ENCODE measurements around the gene BRF1. TPM values are rescaled to one million over a fixed set of nuclear protein-coding genes. Genes with fewer than 3 reads are reported as not detected.

Gene BRF1
- total and polyA plus RNA-seq, 2 of the 13 experiments (the other 11 are each of a cell fraction or from before 2014, with no cell fraction given), result 5.1 to 11.0 TPM

DNA sequence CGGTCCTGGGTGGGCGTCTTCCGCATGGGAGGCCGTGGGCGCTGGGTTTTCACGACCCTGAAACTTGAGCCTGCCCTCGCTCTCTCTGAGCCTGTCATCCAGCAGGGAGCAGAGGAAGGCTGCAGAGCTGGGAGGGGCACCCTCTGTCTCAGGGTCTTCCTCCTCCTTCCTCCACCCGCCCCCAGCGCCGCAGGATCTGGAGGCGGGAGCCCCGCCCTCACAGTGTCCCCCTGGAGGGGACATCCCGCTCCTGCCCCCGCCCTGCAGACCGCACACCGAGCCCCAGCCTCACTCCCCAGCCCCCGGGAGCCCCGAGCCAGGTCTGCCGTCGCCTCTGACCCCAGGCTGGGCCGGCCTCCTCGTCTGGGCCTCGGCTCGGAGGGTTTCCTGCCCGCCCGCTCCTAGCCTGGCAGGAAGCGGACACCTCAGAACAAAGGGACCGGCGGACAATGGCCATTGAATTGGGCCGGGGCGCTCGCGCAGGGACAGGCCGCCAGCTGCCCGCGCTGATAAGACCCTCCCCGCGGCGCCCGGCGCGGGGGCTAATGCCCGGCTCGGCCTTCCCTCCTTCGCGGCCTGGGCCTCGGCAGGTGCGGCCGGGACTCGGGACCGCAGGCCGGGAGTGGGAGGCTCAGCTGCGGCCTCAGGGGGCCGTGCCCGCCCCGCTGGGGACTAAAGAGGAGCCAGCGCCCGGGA lies 104.4 kb downstream of the BRF1 start (continued):
- no peak; the same call in 1 of the 2 replicates for TF ChIP-seq SOX13 (IDR thresholded peaks at IDR 0.05)
- peak in 1 of 2 experiments; percentile 91; a peak in 2 of 4 replicates for TF ChIP-seq SOX13 (CRISPR knock-in tag; conservative IDR thresholded peaks at IDR 0.05 in 1 of 2, IDR thresholded peaks at IDR 0.05 in 1 of 2)
- TF ChIP-seq ETV5 (CRISPR knock-in tag; IDR thresholded peaks at IDR 0.05; ENCODE audit: borderline replicate concordance), result peak; percentile 52; the same call in 1 of the 2 replicates
- peak; percentile 42; the same call in 1 of the 2 replicates for TF ChIP-seq TCF7 (IDR thresholded peaks at IDR 0.05; ENCODE audit: low read depth)
- TF ChIP-seq, protein P1, sequence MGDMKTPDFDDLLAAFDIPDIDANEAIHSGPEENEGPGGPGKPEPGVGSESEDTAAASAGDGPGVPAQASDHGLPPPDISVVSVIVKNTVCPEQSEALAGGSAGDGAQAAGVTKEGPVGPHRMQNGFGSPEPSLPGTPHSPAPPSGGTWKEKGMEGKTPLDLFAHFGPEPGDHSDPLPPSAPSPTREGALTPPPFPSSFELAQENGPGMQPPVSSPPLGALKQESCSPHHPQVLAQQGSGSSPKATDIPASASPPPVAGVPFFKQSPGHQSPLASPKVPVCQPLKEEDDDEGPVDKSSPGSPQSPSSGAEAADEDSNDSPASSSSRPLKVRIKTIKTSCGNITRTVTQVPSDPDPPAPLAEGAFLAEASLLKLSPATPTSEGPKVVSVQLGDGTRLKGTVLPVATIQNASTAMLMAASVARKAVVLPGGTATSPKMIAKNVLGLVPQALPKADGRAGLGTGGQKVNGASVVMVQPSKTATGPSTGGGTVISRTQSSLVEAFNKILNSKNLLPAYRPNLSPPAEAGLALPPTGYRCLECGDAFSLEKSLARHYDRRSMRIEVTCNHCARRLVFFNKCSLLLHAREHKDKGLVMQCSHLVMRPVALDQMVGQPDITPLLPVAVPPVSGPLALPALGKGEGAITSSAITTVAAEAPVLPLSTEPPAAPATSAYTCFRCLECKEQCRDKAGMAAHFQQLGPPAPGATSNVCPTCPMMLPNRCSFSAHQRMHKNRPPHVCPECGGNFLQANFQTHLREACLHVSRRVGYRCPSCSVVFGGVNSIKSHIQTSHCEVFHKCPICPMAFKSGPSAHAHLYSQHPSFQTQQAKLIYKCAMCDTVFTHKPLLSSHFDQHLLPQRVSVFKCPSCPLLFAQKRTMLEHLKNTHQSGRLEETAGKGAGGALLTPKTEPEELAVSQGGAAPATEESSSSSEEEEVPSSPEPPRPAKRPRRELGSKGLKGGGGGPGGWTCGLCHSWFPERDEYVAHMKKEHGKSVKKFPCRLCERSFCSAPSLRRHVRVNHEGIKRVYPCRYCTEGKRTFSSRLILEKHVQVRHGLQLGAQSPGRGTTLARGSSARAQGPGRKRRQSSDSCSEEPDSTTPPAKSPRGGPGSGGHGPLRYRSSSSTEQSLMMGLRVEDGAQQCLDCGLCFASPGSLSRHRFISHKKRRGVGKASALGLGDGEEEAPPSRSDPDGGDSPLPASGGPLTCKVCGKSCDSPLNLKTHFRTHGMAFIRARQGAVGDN (CRISPR knock-in tag; IDR thresholded peaks at IDR 0.05), result peak; percentile 43
- TF ChIP-seq ZNF720 (CRISPR knock-in tag; IDR thresholded peaks at IDR 0.05), result no peak
- TF ChIP-seq ZFX (CRISPR knock-in tag; IDR thresholded peaks at IDR 0.05; ENCODE audit: low read depth), result peak; percentile 57
- TF ChIP-seq THAP11 (CRISPR knock-in tag; IDR thresholded peaks at IDR 0.05), result no peak
- TF ChIP-seq GABPB1 (CRISPR knock-in tag; IDR thresholded peaks at IDR 0.05), result peak; percentile 55; the same call in 1 of the 2 replicates
- no peak for TF ChIP-seq TGIF2 (CRISPR knock-in tag; IDR thresholded peaks at IDR 0.05)
- TF ChIP-seq DMAP1 (CRISPR knock-in tag; IDR thresholded peaks at IDR 0.05), result no peak
- TF ChIP-seq SOX5 (CRISPR knock-in tag; IDR thresholded peaks at IDR 0.05; ENCODE audit: borderline replicate concordance), result peak; percentile 77; the same call in 1 of the 2 replicates

Data from HepG2 (cell line).